Measurements from ENCODE around the gene ANO1.

Gene ANO1

DNA sequence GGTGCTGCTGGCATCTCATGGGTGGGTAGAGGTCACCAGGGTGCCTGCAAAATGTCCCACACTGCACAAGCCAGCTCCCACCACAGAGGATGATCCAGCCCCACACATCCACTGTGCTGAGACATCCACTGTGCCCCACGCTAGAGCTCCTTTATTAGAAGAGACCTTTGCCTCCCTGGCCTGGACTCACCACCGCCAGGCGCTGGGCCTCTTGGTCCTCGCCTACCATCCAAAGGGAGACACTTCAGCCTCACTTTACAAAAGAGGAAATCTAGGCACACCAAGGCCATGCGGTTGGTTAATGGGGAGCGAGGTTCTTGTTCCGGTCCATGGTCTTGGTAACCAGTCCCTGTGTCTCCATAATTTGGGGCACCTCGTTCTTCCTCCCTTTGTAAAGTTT, 3.4 kb upstream of the ANO1 start:
- DNase-seq, result no peak

DNA sequence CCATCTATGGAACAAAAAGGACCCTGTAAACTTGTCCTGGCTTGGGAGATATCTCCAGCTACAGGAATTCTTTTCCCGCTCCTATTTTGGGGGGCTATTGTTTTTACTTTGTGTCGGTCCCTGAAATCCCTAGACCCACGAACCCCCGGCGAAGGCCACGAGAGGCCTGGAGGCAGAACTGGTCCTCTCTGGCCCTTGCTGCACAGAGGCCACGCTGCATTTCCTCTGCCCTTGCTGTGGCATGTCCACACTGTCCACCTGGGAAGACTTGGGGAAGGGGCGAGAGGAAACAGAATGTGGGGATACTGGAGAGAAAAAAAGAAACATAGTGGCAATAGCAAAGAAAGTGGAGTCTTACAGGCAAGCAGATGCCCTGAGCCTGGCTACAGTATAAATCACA, 2.3 kb upstream of the ANO1 start:
- DNase-seq, result no peak

DNA sequence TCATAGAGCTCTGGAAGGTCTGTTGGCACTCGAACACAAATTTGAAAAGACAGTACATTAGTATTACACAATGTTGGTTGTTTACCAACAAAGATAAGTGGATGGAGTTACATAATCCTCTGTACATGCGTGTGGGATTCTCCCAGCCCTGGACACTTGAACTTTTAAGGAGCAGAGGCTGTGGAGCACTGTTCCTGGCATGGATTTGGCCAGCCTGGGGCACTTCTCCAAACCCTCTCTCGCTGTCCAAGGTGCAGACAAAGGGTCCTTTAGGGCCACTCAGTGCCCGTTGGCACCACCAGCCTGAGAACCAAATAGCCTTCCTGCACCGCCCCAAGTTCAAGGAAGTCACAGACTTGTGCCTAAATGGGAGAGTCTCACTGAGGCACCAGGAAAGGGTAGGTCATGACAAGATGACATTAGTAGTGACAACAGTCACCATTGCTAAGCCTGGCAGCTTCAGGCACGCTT, 1.6 kb upstream of the ANO1 start:
- no peak for DNase-seq

DNA sequence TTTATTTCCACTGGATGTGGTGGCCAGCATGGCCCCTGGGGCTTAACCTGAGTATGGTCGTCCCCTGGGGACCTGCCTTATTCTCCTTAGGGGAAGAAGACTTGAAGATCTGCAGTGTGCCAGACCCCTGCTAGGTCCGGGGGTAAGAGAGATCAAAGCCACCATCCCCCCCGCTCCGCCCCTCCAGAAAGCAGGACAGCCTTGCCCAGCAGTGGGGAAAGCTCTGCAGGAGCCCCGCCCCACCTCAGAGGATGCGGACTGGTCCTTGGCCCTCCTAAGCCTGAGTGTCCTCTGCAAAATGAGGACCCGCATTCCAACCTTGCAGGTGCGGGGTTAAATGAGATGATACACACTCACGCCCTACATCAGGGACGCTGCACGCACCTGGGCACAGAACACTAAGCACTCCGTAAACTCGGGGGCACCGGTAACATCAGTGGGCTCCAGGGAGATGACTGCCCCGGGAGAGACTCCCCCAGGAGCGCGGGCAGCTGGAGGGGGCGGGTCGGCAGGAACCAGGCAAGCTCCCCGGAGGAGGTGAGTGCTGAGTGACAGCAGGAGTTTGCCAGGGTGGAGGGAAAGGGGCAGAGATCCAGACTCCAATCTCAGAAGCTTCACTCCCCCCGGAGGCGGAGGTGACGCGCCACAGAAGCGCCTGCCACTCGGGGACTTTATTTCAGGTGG, 564 bp upstream of the ANO1 start:
- no peak for DNase-seq

DNA sequence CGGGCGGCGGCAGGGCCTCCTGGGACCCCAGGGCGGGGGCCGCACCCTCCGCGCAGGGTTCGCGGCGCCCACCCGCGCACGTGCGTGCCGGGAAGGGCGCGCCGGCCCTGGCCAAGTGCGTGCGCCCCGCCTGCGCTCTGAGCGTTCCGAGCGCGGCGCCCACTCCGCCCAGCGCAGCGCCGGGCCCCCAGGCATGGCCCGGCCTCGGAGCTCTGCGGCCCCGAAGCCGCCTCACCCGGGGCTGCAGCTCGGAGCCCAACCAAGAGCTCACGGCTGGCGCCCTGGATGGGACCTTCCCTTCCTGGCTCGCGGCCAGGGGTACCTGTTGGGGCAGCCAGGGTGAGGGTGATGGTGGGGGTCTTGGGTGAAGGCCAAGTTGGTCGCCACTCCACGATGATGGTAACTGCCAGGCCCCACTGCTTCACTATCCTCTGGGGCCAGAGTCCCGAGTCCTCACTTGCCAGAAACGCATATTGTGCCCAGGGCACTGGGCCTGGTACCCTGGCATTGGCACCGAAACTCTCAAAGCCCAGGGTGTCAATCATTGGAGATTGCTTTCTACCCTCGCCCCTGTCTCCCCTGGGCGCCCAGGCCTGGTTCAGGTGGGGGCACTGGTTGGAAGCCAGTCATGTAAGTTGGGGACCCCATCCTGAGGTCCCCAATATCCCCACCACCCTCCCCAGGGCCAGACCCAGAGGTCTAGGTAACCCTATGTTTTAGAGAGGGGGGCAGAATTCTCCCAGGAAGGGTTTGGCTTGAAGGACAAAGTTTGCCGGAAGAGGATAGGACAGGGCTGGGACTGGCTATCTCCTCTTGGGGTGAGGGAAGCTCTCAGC, 882 bp downstream of the ANO1 start:
- no peak for DNase-seq

DNA sequence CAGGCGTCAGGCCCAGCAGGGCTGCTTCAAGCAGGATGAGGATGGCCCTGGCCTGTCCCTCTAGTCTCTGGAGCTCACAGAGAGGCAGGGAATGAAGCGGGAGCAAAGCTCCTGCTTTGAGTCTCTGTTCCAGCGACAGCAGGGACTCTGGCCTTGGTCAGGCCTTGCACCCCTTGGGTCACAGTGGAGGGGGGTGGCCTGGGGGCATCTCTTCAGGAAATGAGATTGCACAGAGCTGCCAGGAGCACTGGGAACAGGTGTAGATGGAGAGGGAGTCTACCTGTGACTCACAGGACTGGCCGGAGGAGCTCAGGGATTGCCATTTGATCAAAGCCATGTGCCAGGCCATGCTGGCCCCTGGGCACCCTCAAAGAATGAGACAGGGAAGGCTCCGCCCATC, 1.6 kb downstream of the ANO1 start:
- no peak for DNase-seq

DNA sequence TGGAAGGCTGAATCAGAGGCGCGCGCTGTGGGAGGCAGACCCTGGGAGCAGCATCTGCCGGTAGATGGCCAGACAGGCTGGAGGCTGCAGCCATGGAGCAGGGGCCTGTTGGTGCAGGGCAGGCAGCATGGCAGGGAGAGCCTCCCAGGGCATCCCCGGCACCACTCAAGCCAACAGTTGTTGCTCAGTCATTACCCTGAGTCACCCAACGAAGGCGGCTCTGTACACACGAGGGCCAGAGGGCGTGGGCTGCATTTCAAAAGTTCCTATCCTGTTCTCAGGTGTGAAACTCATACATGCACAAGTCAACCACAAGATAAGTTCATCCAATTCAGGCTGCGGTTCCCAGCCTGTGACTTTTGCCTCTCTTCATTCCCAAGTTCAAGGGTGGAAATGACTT, 2.6 kb downstream of the ANO1 start:
- no peak for DNase-seq

DNA sequence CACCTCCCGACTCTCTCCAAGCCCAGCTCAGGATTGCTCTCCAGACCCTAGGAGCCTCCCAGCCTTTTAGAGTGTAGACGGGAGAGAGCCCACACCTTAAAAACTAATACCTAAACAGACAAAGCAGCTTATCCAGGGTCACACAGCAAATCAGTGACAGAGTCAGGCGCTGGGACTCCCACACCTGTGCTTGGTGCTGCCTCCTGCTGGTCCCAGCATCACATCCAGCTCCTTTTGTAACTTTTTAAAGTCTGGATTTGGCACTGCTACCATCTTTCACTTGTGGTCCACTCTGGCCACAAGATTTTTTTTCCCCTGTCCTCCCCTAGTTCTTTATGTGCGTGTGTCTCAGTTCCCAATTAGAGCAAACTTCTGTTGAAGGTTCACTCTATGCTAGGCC, 4.7 kb downstream of the ANO1 start:
- DNase-seq, result no peak

DNA sequence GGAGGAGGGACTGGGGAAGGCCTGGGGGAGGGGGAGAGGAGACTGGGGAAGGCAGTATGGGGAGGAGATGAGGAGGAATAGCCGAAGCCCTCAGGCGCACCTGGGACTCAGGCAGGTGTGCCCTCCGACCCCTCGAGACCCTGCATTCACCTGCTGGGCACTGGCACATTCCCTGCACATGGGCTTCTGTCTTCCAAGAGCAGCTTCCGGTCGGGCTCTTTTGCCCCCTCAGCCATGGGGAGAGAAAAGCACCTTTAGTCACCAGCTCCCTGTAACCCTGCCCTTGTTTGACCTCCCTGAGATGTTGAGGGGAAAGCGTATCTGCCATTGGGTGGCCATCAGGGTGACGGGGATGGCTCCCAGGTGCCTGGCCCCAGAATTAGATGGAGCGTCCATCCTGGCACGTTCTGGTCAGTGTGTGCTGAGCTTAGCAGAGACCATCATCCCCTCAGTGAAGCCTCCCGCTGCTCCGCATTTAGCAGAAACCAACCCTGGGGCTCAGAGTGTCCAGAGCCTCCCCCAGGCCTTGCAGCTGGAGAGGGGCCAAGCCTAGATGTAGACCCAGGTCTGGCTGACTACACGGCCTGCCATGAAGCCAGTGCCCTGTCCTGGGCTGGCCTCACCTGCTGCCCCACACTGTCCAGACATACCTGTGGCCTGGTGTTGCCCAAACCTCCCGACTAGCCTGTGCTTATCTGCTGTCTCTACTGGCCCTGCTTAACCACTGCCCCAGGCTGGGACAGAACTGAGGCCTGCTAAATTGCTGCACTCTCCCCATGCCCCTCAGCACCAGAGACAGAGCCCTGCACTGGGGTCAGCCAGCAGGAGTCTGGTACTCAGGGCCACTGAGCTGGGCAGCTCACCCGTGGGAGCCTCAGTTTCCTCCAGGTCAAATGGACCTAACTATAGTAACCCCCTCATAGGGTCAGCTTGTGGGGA, 6.2 kb downstream of the ANO1 start:
- no peak for DNase-seq

DNA sequence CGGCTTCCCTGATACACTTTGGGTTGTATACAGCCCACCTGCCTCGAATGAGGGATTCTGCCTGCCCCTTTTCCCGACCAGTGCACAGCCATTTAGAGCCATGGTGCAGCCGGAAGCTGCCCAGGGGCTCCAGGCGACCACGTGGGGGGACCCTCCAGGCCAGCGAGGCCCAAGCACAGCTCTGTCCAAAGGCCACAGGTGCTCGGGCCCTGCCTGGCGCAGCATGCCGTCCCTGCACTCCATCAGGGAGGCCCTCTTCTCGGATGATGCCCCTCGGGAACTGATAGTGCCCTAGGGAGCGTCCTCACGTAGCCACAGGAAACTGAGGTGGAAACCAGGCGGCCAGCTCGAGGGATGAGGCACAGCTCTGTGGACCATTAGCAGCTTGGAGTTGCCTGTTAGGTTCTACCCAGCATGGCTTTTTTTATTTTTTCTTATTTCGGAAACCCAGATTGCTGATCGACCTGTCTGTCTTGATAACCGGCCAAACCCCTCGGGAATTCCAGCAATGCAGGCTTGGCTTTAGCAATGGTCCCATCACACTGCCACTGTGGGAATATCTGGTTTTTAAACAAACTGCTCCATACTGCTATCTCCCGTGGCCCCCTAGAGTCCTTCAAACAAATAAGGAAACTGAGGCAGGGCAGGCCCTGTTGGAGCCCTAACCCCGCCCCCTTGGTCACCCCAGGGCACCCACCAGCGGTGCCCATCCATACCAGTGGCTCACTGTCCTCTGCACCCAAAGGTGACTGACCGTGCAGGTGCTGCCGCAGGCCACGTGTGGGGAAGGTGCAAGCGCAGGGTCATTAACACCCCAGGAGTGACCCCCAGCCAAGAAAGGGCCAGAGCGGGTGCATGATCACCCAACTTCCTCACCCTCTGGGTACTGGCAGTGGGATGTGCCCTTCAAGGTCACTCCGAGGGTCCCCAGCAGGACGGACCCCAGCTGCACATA, 8.0 kb downstream of the ANO1 start:
- DNase-seq, result no peak

DNA sequence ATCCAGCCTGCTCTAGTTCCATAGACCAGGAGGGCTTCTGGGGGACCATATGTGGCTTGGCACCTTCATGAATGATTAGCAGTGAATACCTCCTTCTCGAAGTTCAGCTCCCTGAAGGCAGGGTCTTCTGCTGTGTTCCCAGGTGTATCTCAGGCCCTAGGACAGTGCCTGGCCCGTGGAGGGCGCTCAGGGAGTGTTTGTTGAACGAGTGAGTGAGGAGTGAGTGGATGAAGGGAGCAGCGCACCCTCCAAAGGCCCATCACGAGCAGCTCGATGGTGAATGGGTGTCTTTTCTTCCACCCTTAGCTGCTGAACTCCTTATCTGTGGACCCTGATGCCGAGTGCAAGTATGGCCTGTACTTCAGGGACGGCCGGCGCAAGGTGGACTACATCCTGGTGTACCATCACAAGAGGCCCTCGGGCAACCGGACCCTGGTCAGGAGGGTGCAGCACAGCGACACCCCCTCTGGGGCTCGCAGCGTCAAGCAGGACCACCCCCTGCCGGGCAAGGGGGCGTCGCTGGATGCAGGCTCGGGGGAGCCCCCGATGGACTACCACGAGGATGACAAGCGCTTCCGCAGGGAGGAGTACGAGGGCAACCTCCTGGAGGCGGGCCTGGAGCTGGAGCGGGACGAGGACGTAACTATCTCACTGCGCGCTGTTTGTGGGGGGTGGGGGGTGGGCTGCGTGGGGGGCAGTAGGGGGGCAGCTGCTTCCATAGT, 9.5 kb downstream of the ANO1 start:
- DNase-seq, result no peak

DNA sequence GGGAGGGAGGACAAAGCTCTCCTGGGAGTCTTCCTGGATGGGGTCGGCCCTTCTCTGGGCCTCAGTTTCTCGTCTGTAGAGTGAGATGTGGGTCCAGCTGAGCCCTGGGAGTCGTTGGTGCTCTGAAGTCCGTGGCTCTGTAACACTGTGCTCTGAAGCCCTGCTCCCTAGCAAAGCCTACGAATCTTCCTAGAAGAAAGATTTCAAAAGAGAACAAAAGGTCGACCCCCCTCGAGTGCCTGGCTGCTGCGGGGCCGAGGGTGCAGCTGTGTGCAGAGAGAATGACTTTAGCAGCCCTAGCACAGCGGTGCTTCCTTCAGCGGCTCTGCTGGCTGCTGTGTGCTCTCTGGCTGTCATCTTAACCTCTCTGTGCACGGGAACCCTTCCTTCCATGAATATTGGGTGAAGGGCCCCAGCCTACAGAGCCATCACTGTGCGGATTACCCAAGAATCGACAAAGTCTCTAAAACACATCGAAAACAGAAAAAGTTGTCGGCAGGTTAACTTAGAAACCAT, 10.7 kb downstream of the ANO1 start:
- DNase-seq, result no peak

DNA sequence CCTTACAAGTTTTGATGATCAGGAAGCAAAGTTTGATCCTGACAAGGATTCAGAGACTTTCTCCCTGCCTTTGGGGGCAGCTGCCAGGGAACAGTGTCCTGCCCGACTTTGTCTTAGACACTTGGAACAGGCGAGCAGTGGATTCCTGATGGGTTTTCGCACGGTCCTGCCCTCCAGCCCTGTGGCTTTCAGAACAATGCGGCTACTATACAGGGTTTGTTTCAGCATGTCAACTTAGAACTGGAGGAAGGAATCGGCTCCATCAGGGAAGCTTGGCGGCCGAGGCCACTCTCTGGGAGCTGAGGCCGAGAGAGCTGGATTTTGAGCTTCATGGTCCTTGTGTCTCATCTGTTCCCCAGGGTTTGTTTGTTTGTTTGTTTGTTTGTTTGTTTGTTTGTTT, 11.5 kb downstream of the ANO1 start:
- no peak for DNase-seq

DNA sequence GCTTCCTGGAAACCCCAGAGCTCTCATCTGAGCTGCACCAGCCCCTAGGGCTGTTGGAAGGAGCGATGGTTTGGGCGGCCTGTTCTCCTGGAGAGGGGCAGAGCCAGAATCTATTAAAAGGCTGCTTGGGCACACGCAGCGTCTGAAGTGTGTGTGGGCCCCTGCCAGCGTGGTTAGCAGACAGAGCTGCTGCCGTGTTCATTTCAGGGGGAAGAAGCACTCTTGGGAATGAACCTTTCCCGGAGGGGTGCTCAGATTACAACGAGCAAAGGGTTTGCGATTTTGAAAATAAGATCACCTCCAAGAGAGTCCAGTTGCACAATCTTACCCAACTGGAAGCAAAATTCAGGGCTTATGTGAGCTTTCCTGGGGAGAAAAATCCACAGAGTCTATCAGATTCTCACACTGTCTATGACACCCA, 12.9 kb downstream of the ANO1 start:
- DNase-seq, result no peak

DNA sequence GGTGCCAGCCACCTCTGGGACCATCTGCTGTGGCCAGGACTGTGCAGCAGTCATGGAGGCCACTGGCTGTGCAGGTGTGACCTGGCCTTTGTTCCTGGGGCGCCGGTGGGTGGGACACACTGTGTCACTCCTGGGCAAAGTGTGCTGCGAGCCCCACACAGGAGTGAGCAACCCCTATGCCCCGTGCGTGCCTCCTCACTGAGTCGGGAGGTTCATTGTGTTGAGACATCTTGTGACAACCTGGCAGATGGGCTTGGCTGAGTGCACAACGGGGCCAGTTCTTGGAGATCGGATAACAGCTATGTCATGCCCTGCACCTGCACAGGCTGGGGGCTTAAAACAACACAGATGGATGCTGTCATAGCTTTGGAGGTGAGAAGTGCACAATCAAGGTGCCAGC, 13.5 kb downstream of the ANO1 start:
- DNase-seq, result no peak

DNA sequence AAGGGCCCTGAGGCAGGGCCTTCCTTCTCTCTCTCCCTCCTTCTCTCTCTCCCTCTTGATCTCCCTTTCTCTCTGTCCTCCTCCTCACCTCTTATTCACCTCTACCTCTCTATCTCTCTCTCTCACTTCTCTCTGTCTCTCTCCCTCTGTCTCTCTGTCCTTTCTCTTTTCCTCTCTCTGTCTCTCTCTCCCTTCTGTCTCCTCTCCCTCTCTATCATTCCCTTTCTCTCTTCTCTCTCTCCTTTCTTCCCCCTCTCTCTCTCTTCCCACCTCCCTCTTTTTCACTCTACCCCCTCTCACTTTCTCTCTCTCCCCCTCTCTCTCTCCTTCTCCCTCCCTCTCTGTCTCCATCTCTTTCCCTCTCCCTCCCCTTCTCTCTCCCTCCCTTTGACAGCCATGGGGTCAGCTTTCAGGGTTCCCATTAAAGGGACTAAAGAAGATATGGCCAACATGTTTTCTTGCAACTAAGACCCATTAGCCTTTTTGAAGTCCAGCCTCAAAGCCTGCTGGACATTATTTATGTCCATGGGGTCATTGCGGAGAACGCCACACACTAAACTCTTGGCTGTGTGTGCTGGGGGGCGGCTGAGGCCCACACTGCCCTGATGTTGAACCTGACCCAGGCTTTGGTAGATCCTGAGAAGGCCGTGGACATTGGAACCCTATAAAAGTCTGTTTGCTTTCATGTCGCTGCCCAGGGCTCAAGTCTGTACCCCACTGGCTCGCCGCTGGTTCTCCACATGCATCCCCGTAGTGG, 15.0 kb downstream of the ANO1 start:
- no peak for DNase-seq

DNA sequence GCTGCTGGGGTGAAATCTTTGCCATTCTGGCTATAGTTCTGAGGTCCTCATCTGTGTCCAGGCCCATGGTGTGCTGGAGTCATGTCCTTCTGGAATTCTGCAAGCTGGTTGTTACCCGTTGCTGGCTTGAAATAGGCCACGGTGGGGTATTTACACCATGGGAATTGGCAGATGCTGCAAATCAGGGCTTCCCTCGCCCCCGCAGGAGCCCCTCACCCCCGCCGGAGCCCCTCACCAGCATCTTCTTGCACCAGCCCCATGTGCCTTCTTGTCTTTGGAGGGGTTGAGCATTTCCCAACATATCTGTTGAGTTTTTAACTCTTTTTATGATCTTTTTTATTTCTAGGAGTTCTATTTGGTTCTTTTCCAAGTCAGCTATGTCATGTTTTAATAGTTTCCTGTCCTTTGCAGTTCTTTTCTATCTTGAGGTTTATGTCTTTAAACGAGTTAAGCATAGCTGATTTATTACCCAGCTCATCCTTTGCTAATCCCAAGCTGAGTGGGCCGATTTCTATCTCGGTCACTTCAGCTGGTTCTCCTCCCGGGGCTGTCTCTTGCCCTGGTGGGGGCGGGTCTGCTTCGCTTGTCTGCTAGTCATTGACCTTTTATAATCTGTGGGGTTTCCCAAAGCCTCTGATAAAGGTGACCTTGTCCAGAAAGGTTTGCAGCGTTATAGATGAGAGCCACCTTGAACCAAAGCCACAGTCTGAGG, 17.6 kb downstream of the ANO1 start:
- DNase-seq, result no peak

DNA sequence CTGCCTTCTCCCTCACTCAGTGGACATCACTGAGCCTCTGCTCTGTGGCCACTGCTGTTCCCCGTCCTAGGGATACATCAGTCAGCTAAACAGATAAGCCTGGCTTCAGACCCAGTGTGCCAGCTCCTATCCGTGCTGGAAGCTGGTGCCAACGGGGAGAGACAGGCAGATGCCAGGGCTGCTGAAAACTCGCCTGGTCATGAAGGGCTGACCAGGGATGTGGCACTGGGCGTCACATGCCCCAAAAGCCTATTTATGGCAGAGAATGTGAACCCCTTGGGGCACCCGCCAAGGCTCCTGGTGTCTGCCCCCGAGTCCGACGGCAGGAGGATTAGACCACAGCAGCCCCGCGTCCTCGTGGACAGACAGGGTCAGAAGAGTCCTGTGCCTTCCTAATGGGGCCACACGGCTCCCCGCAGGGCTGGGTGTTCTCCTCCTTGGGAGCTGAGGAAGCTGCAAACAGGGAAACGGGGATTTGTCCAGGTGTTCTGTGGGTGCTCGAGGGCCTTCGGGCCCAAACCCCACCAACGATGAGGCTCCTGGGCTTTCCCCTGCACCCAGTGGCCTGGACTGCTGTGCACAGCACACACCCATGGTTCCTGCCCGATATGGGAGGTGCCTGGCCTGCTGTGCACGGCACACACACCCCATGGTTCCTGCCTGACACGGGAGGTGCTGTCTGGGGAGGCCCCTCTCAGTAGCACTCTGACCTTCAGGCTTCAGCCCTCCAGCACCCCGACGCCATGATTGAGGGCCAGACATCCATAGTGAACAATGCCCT, 19.9 kb downstream of the ANO1 start:
- no peak for DNase-seq

DNA sequence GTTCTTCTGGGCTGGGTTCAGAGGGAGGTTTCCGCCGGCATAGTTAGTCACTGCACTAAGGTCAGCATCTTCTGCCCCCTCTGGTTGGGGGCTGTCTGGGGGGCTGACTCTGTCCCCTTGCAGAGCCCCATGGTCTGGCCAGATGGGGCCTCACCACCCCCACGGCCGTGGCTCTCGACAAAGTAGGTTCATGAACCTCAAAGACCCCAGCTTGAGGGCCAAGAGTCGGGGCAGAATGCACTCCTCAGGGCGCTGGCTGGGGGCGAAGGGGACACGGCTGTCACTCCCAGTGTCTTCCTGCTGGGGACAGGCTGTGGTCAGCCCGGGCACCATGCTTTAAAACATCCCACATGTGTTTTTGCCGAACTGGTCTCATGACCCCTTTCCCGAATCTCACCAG, 20.8 kb downstream of the ANO1 start:
- DNase-seq, result no peak

Data from activated CD4-positive, alpha-beta T cell treated with anti-CD3 and anti-CD28 coated beads, Interleukin-2, amount 50 U/mL, for 16 hours (primary cell).